Gastrocnemius medialis (tissue), 4 donors: ENCODE measurements around the gene RBM34. TPM values are rescaled to one million over a fixed set of nuclear protein-coding genes. Genes with fewer than 3 reads are reported as not detected.

ENCODE experiments used
- ATAC-seq, 2 donors: fragments of 150-250 bp; one replicate each; pipeline ENCODE4 v1.9.1; 2016
- DNase-seq, 2 donors: peaks; one replicate each; pipeline ENCODE4 v3.0.0-alpha.2; 2019
- H3K27ac ChIP-seq, 4 donors: fragments of 200-600 bp; sonication (generic); 1 replicate in 1 of 4; 2 replicates in 3 of 4; pipeline ENCODE4 v1.5.1; 2016 to 2018; ENCODE audit warnings: mild to moderate bottlenecking in 2 of 4, moderate library complexity in 1 of 4
- H3K27me3 ChIP-seq, 3 donors: fragments of 200-600 bp; sonication (generic) in 2 of 3; 1 replicate in 1 of 3; 2 replicates in 2 of 3; pipeline versions ENCODE4 v1.5.1 to v1.6.0; 2016 to 2019; ENCODE audit warnings: mild to moderate bottlenecking in 1 of 3, moderate library complexity in 1 of 3
- H3K36me3 ChIP-seq, 2 donors: fragments of 200-600 bp; sonication (generic) in 1 of 2; one replicate each; pipeline ENCODE4 v1.5.1; 2017 to 2018
- H3K4me1 ChIP-seq, 2 donors: fragments of 200-600 bp; sonication (generic) in 1 of 2; one replicate each; pipeline ENCODE4 v1.5.1; 2016 to 2017; ENCODE audit warnings: mild to moderate bottlenecking in 2 of 2
- H3K4me3 ChIP-seq, 4 donors: fragments of 200-600 bp; sonication (generic) in 3 of 4; 1 replicate in 1 of 4; 2 replicates in 3 of 4; pipeline ENCODE4 v1.5.1; 2016 to 2019; ENCODE audit warnings: mild to moderate bottlenecking in 2 of 4
- H3K9me3 ChIP-seq, 3 donors: fragments of 200-600 bp; sonication (generic) in 2 of 3; 1 replicate in 1 of 3; 2 replicates in 2 of 3; pipeline ENCODE4 v1.5.1; 2016 to 2019
- CTCF ChIP-seq, 5 experiments: fragments of 450-650 bp in 3 of 5; fragments of 200-600 bp in 2 of 5; sonication (generic) in 2 of 5; IDR thresholded peaks in 4 of 5; conservative IDR thresholded peaks in 1 of 5; 1 replicate in 4 of 5; 2 replicates in 1 of 5; pipeline ENCODE4 v1.5.1; 2016 to 2019; ENCODE audit warnings: antibody characterized with exemption in 5 of 5, mild to moderate bottlenecking in 3 of 5, moderate library complexity in 3 of 5
- POLR2A ChIP-seq, 2 donors: fragments of 450-650 bp; IDR thresholded peaks; one replicate each; pipeline ENCODE4 v1.6.1; 2017; ENCODE audit warnings: antibody characterized with exemption in 2 of 2, mild to moderate bottlenecking in 2 of 2, moderate library complexity in 2 of 2
- in situ Hi-C, 4 donors: fragments of 200-750 bp; cut with MboI; loops; one replicate each; pipeline versions ENCODE4 v1.15.0 to v1.8.0; 2017; ENCODE audit warnings: low sequenced_read_pairs in 4 of 4
- intact Hi-C: fragments of 100-400 bp; cut with DNase I; formaldehyde crosslinking; loops from one replicate; pipeline ENCODE4 v1.15.1; 2023; ENCODE audit warnings: low total_unique reads
- total RNA-seq, 4 donors: library from RNA; depleted of rRNA; stranded (reverse); fragments of >200 nt; gene quantifications; one replicate each; pipeline versions ENCODE4 v1.1.0 to v1.2.3, GENCODE V29; 2016

Gene RBM34
- total RNA-seq, 4 donors from 2014 or later, result 44.8 to 136 (median 66.8) TPM

- H3K4me3 ChIP-seq, result no peak overlapping the region
- H3K27ac ChIP-seq, result no peak overlapping the region
- H3K4me1 ChIP-seq, result no peaks in the 10 kb centered on the region
- H3K36me3 ChIP-seq, result peaks cover 0 to 30% of the 10 kb centered on the region in 2 donors
- DNase-seq (no peak), ATAC-seq (no peak)
- intact Hi-C loops, result no loop called here
- no peak for TF ChIP-seq CTCF (IDR thresholded peaks at IDR 0.05 in 4 of 5, conservative IDR thresholded peaks at IDR 0.05 in 1 of 5)
- no peak for TF ChIP-seq POLR2A (IDR thresholded peaks at IDR 0.05)
- in situ Hi-C loops, result no loop called here
- no peaks in the 10 kb centered on the region for H3K27me3 ChIP-seq
- no peaks in the 10 kb centered on the region for H3K9me3 ChIP-seq
Measured at GRCh38 chr1:235181561-235182245, 20.7 kb upstream of the RBM34 start.

GRCh38 chr1:235180916-235181460 is 19.9 kb upstream of the RBM34 start:
- ATAC-seq (no peak), DNase-seq (no peak)
- H3K9me3 ChIP-seq, result no peaks in the 10 kb centered on the region
- peaks cover 0 to 34% of the 10 kb centered on the region in 2 donors for H3K36me3 ChIP-seq
- H3K4me1 ChIP-seq, result no peaks in the 10 kb centered on the region
- no peak overlapping the region for H3K27ac ChIP-seq
- no peak for TF ChIP-seq CTCF (IDR thresholded peaks at IDR 0.05 in 4 of 5, conservative IDR thresholded peaks at IDR 0.05 in 1 of 5)
- in situ Hi-C loops, result no loop called here
- no peak overlapping the region for H3K4me3 ChIP-seq
- intact Hi-C loops, result no loop called here
- no peaks in the 10 kb centered on the region for H3K27me3 ChIP-seq

GRCh38 chr1:235176486-235176885 is 15.4 kb upstream of the RBM34 start:
- Histone ChIP-seq H3K4me3 (no peak overlapping the region), H3K27me3 (no peaks in the 10 kb centered on the region), H3K4me1 (no peaks in the 10 kb centered on the region), H3K9me3 (no peaks in the 10 kb centered on the region), H3K36me3 (peaks cover 0 to 61% of the 10 kb centered on the region in 2 donors), H3K27ac (no peak overlapping the region)
- TF ChIP-seq POLR2A (IDR thresholded peaks at IDR 0.05) (no peak), CTCF (IDR thresholded peaks at IDR 0.05 in 4 of 5, conservative IDR thresholded peaks at IDR 0.05 in 1 of 5) (no peak)
- in situ Hi-C loops (no loop called here), intact Hi-C loops (no loop called here)
- DNase-seq (no peak), ATAC-seq (no peak)

GRCh38 chr1:235169986-235170385 is 8.9 kb upstream of the RBM34 start:
- in situ Hi-C loops (no loop called here), intact Hi-C loops (no loop called here)
- H3K9me3 ChIP-seq, result no peaks in the 10 kb centered on the region
- no peak for DNase-seq
- H3K4me3 ChIP-seq, result no peak overlapping the region
- no peak for ATAC-seq
- H3K27ac ChIP-seq, result no peak overlapping the region
- no peaks in the 10 kb centered on the region for H3K4me1 ChIP-seq
- no peaks in the 10 kb centered on the region for H3K27me3 ChIP-seq
- peaks cover 0 to 58% of the 10 kb centered on the region in 2 donors for H3K36me3 ChIP-seq
- TF ChIP-seq CTCF (IDR thresholded peaks at IDR 0.05 in 4 of 5, conservative IDR thresholded peaks at IDR 0.05 in 1 of 5), result no peak
- no peak for TF ChIP-seq POLR2A (IDR thresholded peaks at IDR 0.05)
